Sciatic nerve (tissue), 2 donors: ENCODE results near the gene VKORC1L1. TPM values are rescaled to one million over a fixed set of nuclear protein-coding genes. Genes with fewer than 3 reads are reported as not detected.
"Not testable (repeated sequence)": the region's sequence is repeated elsewhere in the genome, so short reads cannot be mapped to it uniquely, and the experiment has no call there.

Experiments used
- ATAC-seq: fragments of 200-7000 bp; cut with Tn5 transposase; one replicate; pipeline ENCODE4 v1.9.1; 2020; ENCODE audit warnings: mild to moderate bottlenecking, moderate library complexity
- DNase-seq: peaks from one replicate; pipeline ENCODE4 v3.0.0-alpha.2; 2020; ENCODE audit warnings: low spot score
- intact Hi-C: fragments of 100-400 bp; cut with DNase I; formaldehyde crosslinking; loops from one replicate; pipeline ENCODE4 v1.14.2; 2022
- total RNA-seq: library from RNA; stranded (reverse); fragmentation: NEBNext Ultra II Directional; extraction: Animal tissue kit (Norgen Biotek cat#: 25700); gene quantifications from one replicate; pipeline ENCODE4 v1.2.1, GENCODE V29; 2021
- donor health status: DM: no; HTN: no; CAD: no.
- donor health status: DM: no; HTN: no; CAD: no.

The VKORC1L1 gene
- total RNA-seq, 1 donor from 2014 or later: 23.4 TPM

DNA sequence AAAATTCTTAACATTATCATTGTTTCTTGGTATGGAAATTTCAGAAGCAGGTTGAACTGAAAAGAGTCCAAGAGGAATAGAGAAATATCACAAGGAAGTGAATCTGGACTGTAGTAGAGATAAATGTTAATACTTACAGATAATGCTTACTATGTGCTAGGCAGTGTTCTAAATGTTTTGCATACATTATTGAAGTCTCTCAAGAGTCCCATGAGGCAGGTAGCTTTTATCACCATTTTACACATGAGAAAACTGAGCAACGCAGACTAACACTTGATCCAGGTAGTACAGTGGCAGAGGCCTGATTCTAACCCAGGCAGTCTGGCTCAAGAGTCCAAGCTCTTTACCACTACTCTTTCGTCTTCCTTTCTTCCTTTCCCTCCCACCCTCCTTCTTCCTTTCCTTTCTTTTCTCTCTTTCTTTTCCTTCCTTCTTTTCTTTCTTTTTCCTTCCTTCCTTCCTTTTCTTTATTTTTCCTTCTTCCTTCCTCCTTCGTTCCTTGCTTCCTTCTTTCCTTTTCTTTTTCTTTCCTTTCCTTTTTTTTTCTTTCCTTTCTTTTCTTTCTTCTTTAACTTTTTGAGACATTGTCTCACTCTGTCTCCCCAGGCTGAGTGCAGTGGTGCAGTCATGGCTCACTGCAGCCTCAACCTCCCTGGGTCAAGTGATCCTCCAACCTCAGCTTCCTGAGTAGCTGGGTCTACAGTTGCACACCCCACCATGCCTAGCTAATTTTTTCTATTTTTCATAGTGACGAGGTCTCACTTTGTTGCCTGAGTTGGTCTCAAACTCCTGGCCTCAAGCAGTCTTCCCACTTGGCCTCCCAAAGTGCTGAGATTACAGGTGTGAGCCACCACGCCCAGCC lies 6.6 kb downstream of the VKORC1L1 start:
- ATAC-seq, DNase-seq, intact Hi-C loops: not testable (repeated sequence)

DNA sequence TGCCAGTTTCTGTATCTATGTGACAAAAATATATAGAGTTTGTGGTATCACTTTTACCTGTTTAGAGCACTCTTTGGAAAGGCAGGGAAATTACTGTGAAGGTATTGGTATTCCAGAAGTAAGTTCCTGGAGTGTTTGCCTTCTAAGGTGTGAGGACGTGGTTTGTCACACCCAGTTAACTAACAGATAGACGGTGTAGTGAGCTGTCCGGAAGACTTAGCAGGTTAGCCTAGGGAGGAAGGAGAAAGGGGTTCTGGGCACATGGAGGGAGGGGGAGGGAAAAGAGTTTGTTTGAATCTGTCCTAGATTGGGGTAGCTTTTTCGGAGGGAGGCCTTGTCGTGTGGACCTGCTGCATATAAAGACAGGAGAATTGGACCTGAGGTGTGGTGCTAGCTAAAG lies 7.4 kb downstream of the VKORC1L1 start:
- intact Hi-C loops, ATAC-seq, DNase-seq: not testable (repeated sequence)

DNA sequence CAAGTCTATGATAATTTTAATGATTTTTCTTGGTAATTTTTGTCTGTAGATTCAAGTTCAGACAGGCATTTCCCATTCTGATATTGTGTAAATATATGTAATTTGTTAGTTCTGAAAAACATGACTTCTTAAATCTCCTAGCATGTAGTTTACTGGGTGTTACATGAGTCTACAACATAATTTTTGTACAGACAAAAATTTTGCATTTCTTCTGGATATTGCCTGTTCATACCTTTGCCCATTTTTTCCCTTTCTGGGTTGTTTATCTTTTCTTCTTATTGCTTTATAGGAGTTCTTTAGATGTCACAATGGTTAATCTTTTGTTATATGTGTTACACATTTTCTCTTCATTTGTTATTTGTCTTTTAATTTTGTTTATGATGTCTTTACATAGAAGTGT lies 12.1 kb downstream of the VKORC1L1 start:
- ATAC-seq, intact Hi-C loops, DNase-seq: not testable (repeated sequence)

DNA sequence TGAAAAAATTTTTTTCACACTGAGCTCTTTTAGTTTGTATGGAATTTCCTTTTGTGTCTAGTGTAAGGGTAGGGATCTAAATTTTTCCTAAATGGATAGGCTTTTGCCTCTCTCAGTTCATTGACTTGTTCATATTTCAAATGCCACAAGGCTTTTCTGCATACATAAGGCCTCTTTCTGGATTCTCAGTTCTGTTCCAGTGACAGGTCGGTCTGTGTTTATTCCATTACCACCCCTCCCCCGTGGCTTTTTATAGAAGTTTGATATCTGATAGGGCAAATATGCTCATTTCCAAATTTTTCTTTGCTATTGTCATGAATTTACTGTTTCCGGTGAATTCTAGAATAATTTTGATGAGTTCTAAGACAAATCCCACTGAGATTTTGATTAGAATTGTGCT lies 12.7 kb downstream of the VKORC1L1 start:
- DNase-seq, intact Hi-C loops, ATAC-seq: not testable (repeated sequence)

DNA sequence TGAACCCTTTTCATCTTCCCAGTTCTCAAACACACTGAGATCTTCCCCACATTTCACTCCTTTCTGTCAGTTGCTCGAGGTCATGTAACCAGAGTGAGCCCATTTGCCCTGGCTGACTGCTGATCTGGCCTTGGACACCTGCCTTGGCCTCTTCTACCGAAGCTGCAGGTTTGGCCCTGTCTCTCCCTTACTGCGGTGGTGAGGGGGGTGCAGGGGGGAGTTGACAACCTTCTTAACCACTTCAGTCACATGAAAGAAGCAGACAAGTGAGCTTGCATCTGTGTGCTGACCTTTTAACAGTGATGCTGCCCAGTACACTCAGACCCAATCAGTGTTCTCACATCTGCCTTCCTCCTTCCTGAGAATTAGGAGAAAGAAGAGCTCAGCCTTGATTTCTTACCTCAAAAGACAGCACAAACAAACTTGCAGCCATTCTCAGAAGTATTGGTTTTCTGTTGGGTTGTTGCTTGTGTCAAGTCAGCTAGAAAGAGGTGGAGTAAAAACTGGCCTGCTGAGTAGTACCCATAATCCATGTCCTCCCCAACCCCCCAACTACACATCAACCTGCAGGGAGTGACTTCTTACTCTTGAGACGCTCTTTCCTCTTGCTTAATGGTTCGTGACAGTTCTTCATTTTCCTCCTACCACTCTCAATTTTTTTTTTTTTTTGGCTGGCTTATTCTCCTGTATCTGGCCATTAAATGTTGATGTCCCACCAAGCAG lies 15.7 kb downstream of the VKORC1L1 start:
- DNase-seq, intact Hi-C loops, ATAC-seq: not testable (repeated sequence)

DNA sequence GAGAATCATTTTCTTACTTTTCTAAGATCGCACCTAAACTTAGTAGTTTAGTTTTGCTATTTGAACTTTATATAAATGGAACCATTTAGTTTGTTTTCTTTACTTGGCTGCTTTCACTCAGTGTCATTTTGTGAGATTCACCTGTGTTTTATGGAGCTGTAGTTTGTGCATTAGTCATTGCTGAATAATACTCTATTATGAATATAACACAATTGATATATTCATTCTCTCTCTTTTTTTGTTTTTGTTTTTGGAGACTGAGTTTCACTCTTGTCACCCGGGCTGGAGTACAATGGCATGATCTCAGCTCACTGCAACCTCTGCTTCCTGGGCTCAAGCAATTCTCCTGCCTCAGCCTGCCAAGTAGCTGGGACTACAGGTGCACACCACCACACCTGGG lies 16.8 kb downstream of the VKORC1L1 start:
- ATAC-seq, intact Hi-C loops: not testable (repeated sequence)

DNA sequence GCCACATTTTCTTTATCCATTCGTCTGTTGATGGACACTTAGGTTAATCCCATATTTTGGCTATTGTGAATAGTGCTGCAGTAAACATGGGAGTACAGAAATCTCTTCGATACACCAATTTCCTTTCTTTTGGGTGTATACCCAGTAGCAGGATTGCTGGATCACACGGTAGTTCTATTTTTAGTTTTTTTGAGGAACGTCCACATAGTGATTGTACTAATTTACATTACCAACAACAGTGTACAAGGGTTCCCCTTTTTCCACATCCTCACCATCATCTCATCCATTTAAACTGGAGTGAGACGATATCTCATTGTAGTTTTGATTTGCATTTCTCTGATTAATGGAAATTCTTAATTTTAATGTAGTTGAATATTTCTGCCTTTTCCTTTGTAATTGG lies 19.3 kb downstream of the VKORC1L1 start:
- DNase-seq (no peak), ATAC-seq (no peak)
- intact Hi-C loops: no loop called here

More for the DNA sequence above, 16.8 kb downstream of the VKORC1L1 start:
- DNase-seq: not testable (repeated sequence)

DNA sequence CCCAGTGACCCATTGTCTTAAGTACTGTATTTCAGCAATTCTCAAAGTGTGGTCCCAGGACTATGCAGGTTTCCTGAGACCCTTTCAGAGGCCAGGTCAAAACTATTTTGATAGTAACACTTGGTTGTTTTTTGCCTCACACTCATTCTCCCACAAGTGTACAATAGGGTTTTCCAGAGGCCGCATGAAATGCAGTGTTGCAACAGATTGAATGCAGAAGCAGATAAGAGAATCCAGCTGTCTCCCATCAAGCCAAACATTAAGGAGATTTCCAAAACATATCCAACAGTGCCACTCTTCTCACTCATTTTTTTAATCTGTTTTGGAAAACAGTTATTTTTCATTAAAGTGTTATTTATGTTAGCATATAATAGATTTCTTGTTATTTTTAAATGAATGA lies 20.0 kb downstream of the VKORC1L1 start:
- intact Hi-C loops: no loop called here
- ATAC-seq: no peak
- DNase-seq: no peak

DNA sequence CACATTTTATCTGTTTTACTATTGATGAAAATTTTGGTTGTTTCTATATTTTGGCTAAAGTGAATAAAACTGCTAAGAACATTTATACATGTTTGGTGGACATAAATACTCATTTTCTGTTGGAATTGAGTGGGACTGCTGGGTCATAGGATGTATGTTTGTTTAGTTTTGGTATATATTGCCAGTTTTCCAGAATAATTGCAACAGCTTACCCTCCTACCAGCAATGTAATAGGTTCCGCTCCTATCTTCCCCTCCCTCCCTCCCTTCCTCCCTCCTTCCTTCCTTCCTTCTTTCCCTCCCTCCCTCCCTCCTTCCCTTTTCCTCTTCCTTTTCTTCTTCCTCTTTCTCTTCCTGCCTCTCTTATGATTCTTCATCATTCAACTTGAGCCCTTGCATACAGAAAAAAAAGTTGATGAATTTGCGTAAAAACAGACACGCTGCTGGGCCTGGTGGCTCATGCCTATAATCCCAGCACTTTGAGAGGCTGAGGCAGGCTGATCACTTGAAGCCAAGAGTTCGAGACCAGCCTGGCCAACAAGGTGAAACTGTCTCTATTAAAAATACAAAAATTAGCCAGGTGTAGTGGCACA lies 23.5 kb downstream of the VKORC1L1 start:
- intact Hi-C loops: no loop called here
- DNase-seq (no peak), ATAC-seq (no peak)

DNA sequence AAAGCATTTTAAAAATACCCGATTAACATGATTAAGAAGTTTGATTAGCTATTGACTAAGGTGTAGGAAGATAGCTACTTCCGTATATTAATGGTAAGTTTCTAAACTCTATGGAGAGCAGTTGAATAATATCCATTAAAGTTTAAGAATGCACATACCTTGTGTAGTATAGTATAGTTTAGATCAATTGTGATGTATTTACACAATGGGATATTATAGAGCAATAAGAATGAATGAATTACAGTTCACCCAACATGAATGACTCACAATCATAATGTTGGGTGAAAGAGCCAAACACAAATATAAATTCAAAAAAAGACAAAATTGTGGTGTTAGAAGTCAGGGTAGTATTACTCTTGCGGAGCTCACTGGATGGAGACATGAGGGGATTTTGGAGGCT lies 24.4 kb downstream of the VKORC1L1 start:
- intact Hi-C loops, ATAC-seq, DNase-seq: not testable (repeated sequence)

DNA sequence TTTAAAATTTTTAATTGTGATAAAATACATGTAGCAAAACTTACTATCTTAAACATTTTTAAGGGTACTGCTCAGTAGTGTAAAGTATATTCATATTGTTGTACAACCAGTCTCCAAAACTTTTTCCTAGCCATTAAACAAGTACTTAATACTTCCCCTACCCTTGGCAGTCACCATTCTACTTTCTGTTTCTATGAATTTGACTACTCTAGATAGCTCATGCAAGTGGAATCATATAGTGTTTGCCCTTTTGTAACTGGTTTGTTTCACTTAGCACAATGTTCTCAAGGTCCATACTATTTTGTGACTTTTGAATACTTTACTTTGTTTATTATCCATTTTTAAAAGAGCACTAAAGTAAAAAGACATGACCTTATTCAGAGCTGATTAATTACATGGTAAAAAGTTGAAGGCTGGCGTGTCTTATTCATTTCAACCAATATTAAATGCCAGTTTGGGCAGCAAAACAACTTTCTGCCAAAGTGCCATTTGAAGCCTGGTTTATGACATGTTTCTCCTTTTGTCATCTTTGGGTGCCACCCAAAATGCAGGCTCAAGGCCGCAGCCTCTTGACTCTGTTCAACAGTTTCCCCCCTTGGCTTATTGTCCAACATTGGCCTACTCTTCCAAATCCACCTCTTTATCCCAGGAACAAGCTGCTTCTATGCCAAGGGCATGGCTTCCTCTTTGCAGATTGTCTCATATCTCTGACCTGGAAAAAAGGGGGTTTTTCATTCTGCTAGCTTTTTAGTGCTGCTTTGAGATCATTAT lies 26.0 kb downstream of the VKORC1L1 start:
- DNase-seq, intact Hi-C loops, ATAC-seq: not testable (repeated sequence)

DNA sequence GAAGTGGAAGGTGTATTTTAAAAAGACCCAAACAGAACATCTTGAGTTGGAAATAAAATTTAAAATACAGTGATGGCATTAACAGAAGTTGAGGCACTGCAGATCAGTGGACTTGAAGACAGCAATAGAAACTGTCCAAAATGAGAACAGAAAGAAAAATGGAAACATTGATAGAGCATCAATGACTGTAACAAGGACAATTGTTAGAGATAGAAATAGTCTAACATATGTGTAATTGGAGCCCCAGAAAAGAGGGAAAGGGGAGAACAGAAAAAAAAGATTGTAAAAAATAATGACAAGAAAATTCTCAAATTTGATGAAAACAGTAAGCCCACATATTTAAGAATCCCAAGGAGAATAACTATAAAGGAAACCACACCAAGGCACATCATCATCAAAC lies 29.4 kb downstream of the VKORC1L1 start:
- ATAC-seq (no peak), DNase-seq (no peak)

DNA sequence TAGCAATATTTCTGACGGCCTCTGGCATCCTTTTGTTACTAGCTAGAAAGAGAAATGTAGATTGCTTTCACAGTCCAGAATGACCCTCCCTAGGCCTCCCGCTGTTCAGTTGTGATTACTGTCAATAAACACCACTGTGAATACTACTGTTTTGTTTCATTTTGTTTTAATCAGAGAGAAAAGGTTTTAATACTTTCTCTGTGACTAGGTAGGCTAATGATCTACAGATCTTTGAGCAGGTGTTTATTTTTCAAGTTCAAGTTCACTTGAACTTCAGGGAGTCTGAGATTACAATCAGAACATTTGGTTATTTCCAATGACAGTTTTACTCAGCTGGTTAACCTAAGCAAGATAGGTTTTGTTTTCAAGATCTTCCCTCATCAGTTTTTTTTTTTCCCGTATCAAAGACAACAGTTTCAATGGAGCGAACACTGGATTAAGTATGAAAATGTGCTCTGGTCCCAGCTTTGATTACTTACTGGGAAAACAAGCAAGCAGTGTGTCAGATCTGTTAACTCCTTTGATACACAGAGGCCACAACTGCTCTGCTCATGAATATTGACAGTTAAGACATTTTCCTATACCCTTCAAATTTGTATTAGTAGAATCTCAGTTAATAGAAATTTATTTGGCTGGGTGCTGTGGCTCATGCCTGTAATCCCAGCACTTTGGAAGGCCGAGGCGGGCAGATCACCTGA lies 34.8 kb downstream of the VKORC1L1 start:
- ATAC-seq (no peak), DNase-seq (no peak)
- intact Hi-C loops: no loop called here

More for the DNA sequence above, 29.4 kb downstream of the VKORC1L1 start:
- intact Hi-C loops: no loop called here

DNA sequence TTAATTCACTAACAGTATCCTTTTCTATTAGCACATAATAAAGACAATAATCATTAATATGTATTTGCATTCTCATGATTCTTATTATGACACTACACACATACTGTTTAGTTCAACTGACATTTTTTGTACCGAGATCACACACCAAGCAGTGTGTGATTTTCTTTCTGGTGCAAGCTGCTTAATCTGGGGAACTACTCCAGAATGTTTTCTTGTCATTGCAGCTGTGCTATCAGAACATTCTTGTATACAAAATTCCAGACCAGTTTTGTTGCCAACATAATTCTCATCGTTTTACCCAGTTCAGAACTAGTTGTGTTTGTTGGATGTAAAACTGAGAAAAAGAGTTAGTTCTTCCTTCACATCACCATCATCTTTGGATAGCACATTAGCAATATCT lies 37.4 kb downstream of the VKORC1L1 start:
- intact Hi-C loops: no loop called here
- no peak for ATAC-seq
- no peak for DNase-seq

DNA sequence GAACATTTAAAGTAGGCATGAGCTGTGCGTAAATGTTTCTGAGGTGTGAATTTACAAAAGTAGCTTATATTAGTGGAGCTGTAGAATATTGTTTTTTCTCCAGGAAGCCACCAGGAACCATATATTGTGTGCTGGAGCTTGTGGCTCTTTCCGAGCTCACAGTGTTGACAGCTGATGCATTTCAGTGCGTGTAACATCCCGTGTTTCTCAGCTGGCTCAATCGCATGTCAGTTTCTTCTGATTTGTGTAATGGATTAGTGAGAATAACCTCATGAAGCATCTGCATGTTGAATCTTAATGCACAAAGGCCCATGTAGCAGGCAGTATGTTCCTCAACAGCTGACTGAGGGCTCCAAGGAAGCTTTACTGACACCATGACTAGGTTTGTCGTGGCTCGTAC lies 39.4 kb downstream of the VKORC1L1 start:
- intact Hi-C loops: no loop called here
- ATAC-seq (no peak), DNase-seq (no peak)

DNA sequence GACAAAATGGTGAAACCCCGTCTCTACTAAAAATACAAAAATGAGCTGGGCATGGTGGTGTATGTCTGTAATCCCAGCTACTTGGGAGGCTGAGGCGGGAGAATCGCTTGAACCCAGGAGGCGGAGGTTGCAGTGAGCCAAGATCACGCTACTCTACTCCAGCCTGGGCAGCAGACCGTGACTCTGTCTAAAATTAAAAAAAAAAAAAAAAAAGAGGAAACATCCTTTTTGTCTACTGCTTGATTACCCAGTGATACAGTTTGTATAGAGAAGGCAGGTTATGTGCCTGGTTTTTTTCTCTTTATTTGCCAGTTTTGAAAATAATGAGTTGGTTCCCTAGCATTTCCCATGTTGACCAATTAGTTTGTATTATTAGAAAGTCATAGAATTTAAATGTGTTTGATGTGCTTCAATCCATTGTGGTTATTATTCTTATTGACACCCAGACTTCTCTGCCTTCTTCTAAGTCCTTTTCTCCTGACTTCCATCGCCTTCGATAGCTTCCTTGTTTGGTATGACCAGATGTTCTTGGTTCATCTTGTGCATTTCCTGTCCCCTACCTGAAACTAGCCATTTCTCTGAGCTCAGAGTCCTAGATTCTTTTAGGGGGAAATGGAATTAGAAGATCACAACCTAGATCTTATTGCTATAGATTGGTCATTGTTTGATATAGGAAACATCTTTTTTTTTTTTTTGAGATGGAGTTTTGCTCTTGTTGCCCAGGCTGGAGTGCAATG lies 43.2 kb downstream of the VKORC1L1 start:
- DNase-seq: no peak
- intact Hi-C loops: no loop called here
- ATAC-seq: no peak

DNA sequence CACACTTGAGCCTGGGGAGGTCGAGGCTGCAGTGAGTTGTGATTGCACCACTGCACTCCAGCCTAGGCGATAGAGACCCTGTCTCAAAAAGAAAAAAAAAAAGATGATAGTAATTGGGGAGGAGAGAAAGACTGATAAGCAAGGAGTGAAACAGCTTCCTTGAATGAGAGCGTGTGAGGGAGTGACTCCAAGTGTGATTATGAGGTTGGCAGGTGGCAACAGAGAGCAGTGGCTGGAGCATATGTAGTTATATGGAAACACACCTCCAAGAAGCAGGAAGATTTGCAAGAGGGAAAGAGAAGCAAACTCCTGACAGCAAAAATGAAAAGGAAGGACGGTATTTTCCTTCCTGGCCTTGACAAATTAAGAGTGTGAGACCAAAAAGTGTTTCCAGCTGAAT lies 50.4 kb downstream of the VKORC1L1 start:
- DNase-seq: no peak
- ATAC-seq: no peak
- intact Hi-C loops: no loop called here

DNA sequence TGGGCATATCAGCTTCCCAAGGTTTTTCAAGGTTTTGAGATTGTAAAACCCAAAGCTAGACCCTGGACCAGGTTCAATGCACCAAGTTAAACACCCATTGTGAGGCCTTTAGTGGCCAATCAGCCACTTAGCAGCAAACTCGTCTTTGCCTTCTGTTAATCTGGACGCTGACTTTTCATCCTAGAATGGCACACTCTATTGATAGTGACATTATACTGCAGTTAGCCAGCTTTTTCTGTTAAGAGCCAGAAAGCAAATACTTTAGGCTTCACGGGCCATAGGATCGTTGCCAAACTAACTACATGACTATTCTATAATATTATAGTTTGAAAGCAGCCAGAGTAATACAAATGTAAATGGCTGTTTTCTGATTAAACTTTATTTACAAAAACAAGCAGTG lies 51.3 kb downstream of the VKORC1L1 start:
- ATAC-seq: no peak

More for the DNA sequence above, 51.3 kb downstream of the VKORC1L1 start:
- intact Hi-C loops: no loop called here
- no peak for DNase-seq
